NOMO-1 treated with DMSO at 0.1 percent for 48 hours (cell line): ENCODE results near the gene ATXN1.
"Not testable (repeated sequence)": the region's sequence is repeated elsewhere in the genome, so short reads cannot be mapped to it uniquely, and the experiment has no call there.

ENCODE experiments used
- DNase-seq: peaks from one replicate; lab custom pipeline; 2025; ENCODE audit not compliant: unreplicated experiment; lab: John Stamatoyannopoulos, UW

Gene ATXN1

GRCh38 chr6:16702627-16703378 lies 58.5 kb downstream of the ATXN1 start:
- DNase-seq, result not testable (repeated sequence)

- no peak for DNase-seq
Measured at GRCh38 chr6:16700916-16701234, 60.4 kb downstream of the ATXN1 start.

DNA sequence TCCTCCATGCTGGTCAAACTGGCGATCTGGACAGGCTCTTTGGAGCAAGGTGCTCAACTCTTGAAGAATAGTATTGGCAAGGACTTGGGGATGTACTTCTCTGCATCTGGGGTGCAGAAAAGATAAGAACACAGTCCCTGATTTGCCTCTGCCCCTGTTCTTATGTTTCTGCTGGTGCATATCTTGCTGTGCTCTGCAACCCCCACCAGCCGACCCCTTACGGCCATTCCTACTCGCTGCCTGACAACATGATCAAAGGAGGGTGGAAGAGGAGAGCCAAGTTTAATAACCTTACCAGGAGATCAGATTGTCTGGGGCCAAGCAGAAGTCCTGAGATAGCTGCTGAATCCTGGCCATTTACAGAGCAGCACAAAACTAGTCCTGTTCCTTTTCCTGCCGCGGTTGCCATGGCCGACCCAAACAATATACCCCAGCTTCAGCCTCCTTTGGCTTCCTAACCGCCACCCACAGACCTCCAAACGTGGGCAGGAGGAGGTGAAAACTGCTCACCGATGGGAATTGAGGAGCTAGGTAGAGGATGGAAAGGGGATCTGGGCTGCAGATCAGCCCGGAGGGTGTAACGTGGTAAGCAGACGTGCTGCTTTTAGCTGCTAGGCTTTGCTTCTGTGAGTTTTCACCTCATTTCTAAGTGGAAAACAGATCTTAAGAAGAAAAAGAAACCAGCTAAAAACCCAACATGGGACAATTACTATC lies 60.9 kb downstream of the ATXN1 start:
- DNase-seq, result no peak

DNA sequence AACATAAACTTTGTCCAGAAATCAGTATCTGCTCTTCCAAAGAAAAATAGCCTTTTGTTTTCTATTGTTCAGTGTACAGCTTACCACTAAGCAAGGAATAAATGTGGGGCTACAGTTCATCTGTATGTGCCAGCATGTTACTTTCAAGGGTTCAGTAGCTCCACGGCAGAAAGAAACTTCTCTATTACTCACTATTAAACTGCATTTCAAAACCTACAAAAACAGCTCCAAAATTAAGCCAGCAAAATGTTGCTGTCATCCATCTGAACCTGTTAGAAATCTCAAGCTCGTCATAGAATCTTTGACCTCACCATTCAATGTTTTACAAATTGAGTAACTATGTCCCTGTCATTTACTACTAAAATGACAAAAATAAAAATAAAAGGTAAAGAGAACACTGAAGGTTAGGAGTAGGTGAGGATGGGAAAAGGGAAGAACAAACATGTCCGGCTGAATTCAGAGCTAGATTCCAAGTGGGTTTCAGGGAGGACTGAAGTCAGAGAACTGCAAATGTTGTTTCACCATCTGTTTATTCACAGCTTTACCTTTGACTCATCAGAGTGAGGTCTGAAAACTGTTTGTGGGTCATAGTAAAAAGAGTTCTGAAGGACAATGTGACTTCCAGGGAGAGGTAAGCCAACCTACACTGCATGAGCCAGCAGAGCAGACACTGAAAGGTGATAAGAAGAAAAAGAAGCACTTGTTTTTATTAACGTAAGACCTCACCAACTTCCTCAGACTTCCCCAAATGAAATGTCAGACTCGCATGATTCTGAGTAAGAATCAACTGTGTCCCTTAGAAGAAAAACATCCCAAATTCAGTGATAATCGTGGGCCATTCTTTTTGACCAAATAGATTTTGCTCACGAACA lies 62.0 kb downstream of the ATXN1 start:
- DNase-seq, result peak; percentile 53

DNA sequence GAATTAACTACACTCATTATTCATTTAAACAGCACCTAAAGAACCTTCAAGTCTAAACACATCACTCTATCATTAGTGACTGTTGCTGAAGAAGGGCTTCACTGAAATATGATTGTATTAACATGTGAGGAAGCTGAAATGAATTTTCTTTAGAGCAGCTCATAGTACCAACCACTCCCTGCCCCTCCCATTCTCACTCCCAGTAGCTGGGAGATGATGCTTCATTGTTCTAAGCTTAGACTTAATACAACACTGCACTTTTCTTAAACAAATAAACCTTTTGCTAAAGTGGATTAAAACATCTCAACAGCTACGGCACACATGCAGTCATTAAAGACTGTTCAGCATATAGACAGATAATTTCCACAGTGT lies 63.1 kb downstream of the ATXN1 start:
- DNase-seq, result no peak

DNA sequence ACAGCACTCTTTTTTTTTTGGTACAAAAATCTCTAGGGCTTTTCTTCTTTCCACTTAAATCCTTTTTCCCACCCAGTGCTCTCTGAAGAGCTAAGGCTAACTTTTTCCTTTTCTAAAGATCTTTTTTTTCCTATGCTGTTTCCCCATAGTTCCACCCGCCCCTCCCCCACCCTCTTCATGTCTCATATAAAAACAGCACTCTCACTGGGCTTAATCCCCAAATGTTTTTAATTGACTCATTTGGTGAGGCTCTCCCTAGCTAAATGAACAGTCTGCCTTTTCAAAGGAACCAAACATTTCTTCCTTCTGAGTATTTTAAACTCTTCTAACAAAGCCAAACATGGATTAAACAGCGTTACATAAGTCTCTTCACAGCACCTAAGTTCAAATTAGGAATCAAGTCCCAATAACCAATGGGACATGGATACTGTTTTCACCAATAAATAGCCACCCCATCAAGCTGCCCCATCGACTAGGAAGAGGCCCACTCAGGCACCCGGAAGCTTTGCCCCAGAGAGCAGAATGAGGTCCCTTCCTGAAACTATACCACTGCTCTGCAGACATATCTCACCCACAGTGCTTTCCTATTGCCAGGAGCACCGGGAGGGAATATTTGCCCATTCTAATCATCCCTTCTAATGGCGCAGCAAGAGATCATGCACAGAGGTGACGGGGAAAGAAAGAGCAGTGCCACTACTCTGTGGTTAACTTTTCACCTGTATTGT lies 63.7 kb downstream of the ATXN1 start:
- DNase-seq, result no peak

DNA sequence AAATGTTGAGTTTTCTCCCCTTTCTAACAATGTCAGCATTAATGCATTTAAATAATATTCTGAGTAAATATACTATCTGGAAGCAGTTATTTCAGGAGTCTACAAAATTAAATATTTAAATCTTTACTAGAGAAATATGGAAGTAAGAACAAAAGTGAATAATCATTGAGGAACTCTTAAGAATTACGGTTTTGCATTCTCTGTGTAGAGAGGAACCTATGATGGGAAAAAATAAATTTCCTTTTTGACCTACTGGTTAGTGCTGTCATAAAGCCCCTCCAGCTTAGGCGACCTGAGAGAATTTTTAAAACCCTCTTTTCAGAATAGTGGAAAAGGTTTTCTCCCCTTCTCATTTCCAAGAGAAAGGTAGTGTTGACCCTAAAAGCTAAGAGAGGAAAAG lies 64.8 kb downstream of the ATXN1 start:
- DNase-seq, result no peak

- DNase-seq, result peak; percentile 73
Measured at GRCh38 chr6:16694781-16695578, 66.3 kb downstream of the ATXN1 start.

- DNase-seq, result no peak
Measured at GRCh38 chr6:16691324-16691723, 69.9 kb downstream of the ATXN1 start.

DNA sequence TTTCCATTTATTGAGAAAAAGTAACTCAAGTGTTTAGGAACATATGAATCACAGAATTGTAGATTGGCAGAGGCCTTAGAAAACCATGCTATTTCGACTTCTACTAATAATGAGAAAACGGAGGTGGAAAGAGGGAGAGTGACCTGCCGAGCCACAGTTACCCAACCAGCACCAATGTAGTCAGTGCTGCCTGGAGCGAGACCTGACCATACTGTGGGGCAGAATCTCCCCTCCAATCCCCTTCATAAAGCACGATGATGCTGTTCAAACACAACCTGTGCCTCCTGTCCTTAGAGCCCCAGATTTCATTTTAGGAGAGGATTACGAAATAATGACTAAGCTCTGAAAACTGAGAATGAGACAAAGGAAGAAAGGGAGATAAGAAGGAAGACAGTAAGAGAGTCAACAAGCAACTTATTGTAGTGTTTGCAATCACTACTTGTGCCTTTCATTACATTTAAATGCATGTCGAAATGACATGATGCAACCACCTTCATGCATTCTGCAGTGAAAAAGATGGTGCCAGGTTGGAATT lies 70.6 kb downstream of the ATXN1 start:
- peak; percentile 14 for DNase-seq

DNA sequence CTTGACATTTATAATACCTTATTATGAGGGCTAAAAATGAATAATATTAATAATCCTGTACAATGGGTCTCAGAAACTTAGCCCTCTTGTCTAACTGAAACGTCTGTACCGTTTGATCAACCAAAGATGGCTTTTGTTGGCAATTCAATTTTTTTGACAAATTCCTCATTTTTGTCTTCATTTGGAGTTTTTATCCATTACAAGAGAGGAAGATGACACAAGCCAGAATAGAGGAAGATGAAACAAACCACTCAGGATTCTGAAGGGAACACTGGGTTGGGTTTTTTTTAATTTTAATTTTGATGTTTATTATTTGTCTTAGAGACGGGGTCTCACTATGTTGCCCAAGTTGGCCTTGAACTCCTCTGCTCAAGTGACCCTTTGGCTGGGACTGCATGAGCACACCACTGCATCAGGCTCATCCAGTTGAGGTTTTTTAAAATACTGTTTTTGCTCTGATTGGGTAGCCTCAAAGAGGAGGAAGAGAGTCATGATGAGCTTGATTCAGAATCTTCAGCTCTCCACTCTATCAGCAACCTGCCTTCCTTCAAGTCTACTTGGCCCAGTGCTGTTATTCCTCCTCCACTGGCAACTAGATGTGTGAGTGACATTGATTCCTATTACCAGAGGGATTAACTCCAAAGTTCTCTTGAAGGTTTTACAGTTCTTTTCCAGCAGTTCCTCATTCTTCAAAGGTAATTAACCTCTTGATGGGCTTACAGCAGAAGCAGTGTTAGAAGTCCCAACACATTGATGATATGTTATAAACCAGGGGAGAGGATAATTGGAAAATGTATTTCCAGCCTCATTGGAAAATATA lies 71.3 kb downstream of the ATXN1 start:
- DNase-seq, result peak; percentile 29

- DNase-seq, result no peak
Measured at GRCh38 chr6:16688984-16689636, 72.2 kb downstream of the ATXN1 start.

- DNase-seq, result no peak
Measured at GRCh38 chr6:16688436-16688835, 72.8 kb downstream of the ATXN1 start.

- no peak for DNase-seq
Measured at GRCh38 chr6:16687045-16687444, 74.2 kb downstream of the ATXN1 start.

DNA sequence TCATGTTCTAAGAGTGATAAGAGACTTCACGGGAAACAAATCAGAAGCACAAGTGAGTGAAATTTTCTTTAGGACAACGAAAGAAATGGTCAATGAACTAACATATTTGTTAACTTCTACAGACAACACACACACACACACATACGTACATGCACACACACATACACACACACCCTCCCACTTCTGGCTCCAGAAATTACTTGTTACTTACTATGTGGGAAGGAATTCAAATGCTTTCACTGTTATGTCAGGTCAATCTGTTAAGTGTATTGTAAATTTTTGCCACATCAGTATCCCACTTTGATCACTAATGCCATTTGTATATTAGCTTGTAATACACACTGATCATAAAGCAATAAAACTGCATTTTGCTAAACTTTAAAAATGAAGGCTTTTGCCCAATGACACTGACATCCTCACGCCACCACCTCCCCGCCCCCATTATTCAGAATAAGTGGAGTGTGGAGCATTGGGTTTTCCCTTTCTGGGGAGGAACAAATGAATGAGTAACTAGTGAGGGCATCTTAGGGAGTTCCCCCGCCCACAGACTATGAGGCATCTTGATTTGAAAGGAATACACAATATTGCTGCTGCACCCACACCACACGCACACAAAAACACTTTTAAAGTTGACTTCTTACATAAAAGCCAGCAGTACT lies 76.2 kb downstream of the ATXN1 start:
- DNase-seq, result no peak

GRCh38 chr6:16684195-16684689 lies 77.0 kb downstream of the ATXN1 start:
- DNase-seq, result peak; percentile 97

DNA sequence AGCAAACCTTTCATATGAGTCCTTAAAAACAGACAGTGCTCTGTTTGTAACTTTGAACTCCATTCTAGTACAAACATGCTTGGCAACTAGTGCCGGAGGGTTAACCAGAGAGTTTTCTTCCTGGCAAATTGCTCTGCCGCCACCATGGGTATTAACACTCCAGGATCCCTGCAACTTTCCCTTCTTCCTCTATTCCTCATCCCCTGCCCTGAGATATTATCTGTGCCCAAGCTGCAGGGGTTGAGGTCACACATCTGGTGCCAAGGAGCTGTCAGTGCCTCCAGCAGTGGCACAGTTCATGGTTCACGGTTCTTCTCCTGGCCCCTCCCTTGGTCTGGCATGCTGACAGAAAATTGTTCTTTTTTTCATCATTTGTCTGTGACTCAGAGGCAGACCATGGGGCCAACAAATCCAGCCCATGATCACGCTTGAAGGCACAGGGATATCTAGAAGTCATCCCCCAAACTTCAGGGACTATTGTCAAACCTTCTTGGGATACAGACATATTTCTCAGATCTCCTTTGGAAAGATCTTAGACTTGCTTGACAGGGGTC lies 77.5 kb downstream of the ATXN1 start:
- DNase-seq, result peak; percentile 73
